ENCODE measurements around the gene DNPH1.

The DNPH1 gene

GRCh38 chr6:43228951-43229802, at the start of gene DNPH1:
TSS of gene DNPH1 (minus strand) at chr6:43229481. CDS start at chr6:43229456, 25 bp downstream.
- peak within 1 kb of the TSS; percentile 60 for H3K4me3 ChIP-seq (ENCODE audit: low read depth, low read length)
- TF ChIP-seq, protein P1, sequence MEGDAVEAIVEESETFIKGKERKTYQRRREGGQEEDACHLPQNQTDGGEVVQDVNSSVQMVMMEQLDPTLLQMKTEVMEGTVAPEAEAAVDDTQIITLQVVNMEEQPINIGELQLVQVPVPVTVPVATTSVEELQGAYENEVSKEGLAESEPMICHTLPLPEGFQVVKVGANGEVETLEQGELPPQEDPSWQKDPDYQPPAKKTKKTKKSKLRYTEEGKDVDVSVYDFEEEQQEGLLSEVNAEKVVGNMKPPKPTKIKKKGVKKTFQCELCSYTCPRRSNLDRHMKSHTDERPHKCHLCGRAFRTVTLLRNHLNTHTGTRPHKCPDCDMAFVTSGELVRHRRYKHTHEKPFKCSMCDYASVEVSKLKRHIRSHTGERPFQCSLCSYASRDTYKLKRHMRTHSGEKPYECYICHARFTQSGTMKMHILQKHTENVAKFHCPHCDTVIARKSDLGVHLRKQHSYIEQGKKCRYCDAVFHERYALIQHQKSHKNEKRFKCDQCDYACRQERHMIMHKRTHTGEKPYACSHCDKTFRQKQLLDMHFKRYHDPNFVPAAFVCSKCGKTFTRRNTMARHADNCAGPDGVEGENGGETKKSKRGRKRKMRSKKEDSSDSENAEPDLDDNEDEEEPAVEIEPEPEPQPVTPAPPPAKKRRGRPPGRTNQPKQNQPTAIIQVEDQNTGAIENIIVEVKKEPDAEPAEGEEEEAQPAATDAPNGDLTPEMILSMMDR (IDR thresholded peaks at IDR 0.05; ENCODE audit: borderline replicate concordance, insufficient read depth, low read depth, low read length), result peak; percentile 94

DNA sequence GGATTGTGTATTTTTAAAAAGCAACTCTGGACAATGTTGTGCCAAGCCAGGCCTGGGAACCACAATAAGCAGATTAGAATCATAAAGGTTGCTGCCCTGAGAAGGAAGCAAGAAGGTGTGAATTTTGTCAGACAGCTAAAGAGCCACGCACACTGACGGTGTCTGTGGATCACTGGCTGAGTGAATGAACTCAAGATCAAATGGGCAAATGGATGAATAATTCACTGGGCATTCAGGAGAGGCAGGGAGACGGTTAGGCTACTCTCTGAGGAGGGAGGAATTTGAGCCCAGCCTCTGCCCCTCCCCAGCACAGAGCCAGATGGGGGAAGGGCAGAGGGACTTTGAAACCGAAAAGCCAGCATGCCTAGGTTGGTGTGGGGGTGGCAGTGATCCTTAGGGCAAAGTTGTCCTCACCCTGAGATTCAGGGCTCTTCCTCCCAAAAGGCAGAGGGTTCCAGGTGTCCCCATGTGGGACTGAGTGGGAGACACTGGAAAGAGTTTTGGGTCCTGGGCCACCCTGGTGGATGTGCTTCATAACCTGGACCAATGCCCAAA, 49.3 kb upstream of the DNPH1 start:
- TF ChIP-seq, protein P1 (IDR thresholded peaks at IDR 0.05; ENCODE audit: borderline replicate concordance, insufficient read depth, low read depth, low read length), result no peak
- no peak overlapping the region for H3K4me3 ChIP-seq (ENCODE audit: low read depth, low read length)

GRCh38 chr6:43277643-43278523, 48.6 kb upstream of the DNPH1 start:
- no peak overlapping the region for H3K4me3 ChIP-seq (ENCODE audit: low read depth, low read length)
- TF ChIP-seq, protein P1 (IDR thresholded peaks at IDR 0.05; ENCODE audit: borderline replicate concordance, insufficient read depth, low read depth, low read length), result no peak

- TF ChIP-seq, protein P1 (IDR thresholded peaks at IDR 0.05; ENCODE audit: borderline replicate concordance, insufficient read depth, low read depth, low read length), result no peak
- no peak overlapping the region for H3K4me3 ChIP-seq (ENCODE audit: low read depth, low read length)
Observed at GRCh38 chr6:43277306-43277642, 48.0 kb upstream of the DNPH1 start.

- TF ChIP-seq, protein P1 (IDR thresholded peaks at IDR 0.05; ENCODE audit: borderline replicate concordance, insufficient read depth, low read depth, low read length), result no peak
- no peak overlapping the region for H3K4me3 ChIP-seq (ENCODE audit: low read depth, low read length)
Observed at GRCh38 chr6:43276577-43277305, 47.5 kb upstream of the DNPH1 start.

- no peak overlapping the region for H3K4me3 ChIP-seq (ENCODE audit: low read depth, low read length)
- TF ChIP-seq, protein P1 (IDR thresholded peaks at IDR 0.05; ENCODE audit: borderline replicate concordance, insufficient read depth, low read depth, low read length), result no peak
Observed at GRCh38 chr6:43275801-43276576, 46.7 kb upstream of the DNPH1 start.

All from GM12875 (cell line).